ENCODE measurements around the gene NOX4.
"Not testable (repeated sequence)": the region's sequence is repeated elsewhere in the genome, so short reads cannot be mapped to it uniquely, and the experiment has no call there.

Gene NOX4

GRCh38 chr11:89378986-89379385 lies 112.2 kb downstream of the NOX4 start:
- not testable (repeated sequence) for DNase-seq

- not testable (repeated sequence) for DNase-seq
Observed at GRCh38 chr11:89369356-89369755, 121.8 kb downstream of the NOX4 start.

GRCh38 chr11:89364856-89365255 lies 126.3 kb downstream of the NOX4 start:
- DNase-seq: not testable (repeated sequence)

- no peak for DNase-seq
Observed at GRCh38 chr11:89361734-89362133, 129.4 kb downstream of the NOX4 start.

- not testable (repeated sequence) for DNase-seq
Observed at GRCh38 chr11:89359208-89359607, 132.0 kb downstream of the NOX4 start.

- no peak for DNase-seq
Observed at GRCh38 chr11:89358761-89359160, 132.4 kb downstream of the NOX4 start.

- no peak for DNase-seq
Observed at GRCh38 chr11:89355646-89356045, 135.5 kb downstream of the NOX4 start.

GRCh38 chr11:89354513-89354912 lies 136.7 kb downstream of the NOX4 start:
- not testable (repeated sequence) for DNase-seq

- DNase-seq: no peak
Observed at GRCh38 chr11:89347071-89347470, 144.1 kb downstream of the NOX4 start.

- no peak for DNase-seq
Observed at GRCh38 chr11:89346601-89347000, 144.6 kb downstream of the NOX4 start.

GRCh38 chr11:89342880-89343572 lies 148.1 kb downstream of the NOX4 start:
- not testable (repeated sequence) for DNase-seq

GRCh38 chr11:89340450-89340849 lies 150.7 kb downstream of the NOX4 start:
- not testable (repeated sequence) for DNase-seq

- DNase-seq: not testable (repeated sequence)
Observed at GRCh38 chr11:89338073-89338472, 153.1 kb downstream of the NOX4 start.

- DNase-seq: not testable (repeated sequence)
Observed at GRCh38 chr11:89337100-89337650, 154.0 kb downstream of the NOX4 start.

GRCh38 chr11:89333704-89334103 lies 157.5 kb downstream of the NOX4 start:
- DNase-seq: not testable (repeated sequence)

GRCh38 chr11:89331940-89332339 lies 159.2 kb downstream of the NOX4 start:
- DNase-seq: not testable (repeated sequence)

GRCh38 chr11:89327885-89328284 lies 163.3 kb downstream of the NOX4 start:
- no peak for DNase-seq

- DNase-seq: no peak
Observed at GRCh38 chr11:89321401-89321800, 169.8 kb downstream of the NOX4 start.

- DNase-seq: not testable (repeated sequence)
Observed at GRCh38 chr11:89310607-89311006, 180.6 kb downstream of the NOX4 start.

GRCh38 chr11:89309321-89309985 lies 181.7 kb downstream of the NOX4 start:
- DNase-seq: not testable (repeated sequence)

GRCh38 chr11:89308272-89308671 lies 182.9 kb downstream of the NOX4 start:
- DNase-seq: not testable (repeated sequence)

- not testable (repeated sequence) for DNase-seq
Observed at GRCh38 chr11:89303029-89303428, 188.1 kb downstream of the NOX4 start.

- not testable (repeated sequence) for DNase-seq
Observed at GRCh38 chr11:89295023-89295422, 196.2 kb downstream of the NOX4 start.

Data from CD4-positive, alpha-beta T cell treated with Interleukin-17A for 4 hours (primary cell).